HepG2 (cell line): ENCODE data around the gene ADSS1. TPM values are rescaled to one million over a fixed set of nuclear protein-coding genes. Genes with fewer than 3 reads are reported as not detected.
A peak's percentile ranks its signal among the peaks of the same experiment; 100 is the strongest.

ENCODE experiments used
- GZF1 ChIP-seq: sonication (generic); formaldehyde crosslinking; IDR thresholded peaks from 2 replicates; pipeline ENCODE4 v1.5.1; 2020; ENCODE audit warnings: mild to moderate bottlenecking, missing genetic modification reagents
- HOXA9 ChIP-seq: sonication (generic); formaldehyde crosslinking; IDR thresholded peaks from 2 replicates; pipeline ENCODE4 v1.8.1; 2022; ENCODE audit warnings: missing genetic modification reagents, mild to moderate bottlenecking, moderate library complexity, borderline replicate concordance
- IKZF4 ChIP-seq: sonication (generic); formaldehyde crosslinking; IDR thresholded peaks from 2 replicates; pipeline ENCODE4 v1.5.1; 2020; ENCODE audit warnings: borderline replicate concordance, mild to moderate bottlenecking, low read depth, missing genetic modification reagents; ENCODE audit errors: not compliant biosample characterization
- LCORL ChIP-seq, 2 experiments: fragments of 450-650 bp in 1 of 2; sonication (generic) in 1 of 2; formaldehyde crosslinking in 1 of 2; IDR thresholded peaks; 2 replicates each; pipeline versions ENCODE4 v1.5.0 to v1.6.1; 2017 to 2020; ENCODE audit warnings: antibody characterized with exemption in 1 of 2, missing genetic modification reagents in 1 of 2
- MEF2D ChIP-seq: sonication (generic); formaldehyde crosslinking; IDR thresholded peaks from 2 replicates; pipeline ENCODE4 v1.5.1; 2020; ENCODE audit warnings: mild to moderate bottlenecking, missing genetic modification reagents
- MIER3 ChIP-seq: IDR thresholded peaks from 2 replicates; pipeline ENCODE4 v1.6.1; 2016; ENCODE audit warnings: missing compliant biosample characterization, borderline replicate concordance
- NFYB ChIP-seq: sonication (generic); formaldehyde crosslinking; IDR thresholded peaks from 2 replicates; pipeline ENCODE4 v1.4.0; 2020; ENCODE audit warnings: missing genetic modification reagents
- NR2F6 ChIP-seq, 2 experiments: IDR thresholded peaks; 2 replicates each; pipeline ENCODE4 v1.6.1; 2016; ENCODE audit warnings: antibody characterized with exemption in 1 of 2, mild to moderate bottlenecking in 1 of 2
- POLR2AphosphoS2 ChIP-seq: IDR thresholded peaks from 2 replicates; pipeline ENCODE4 v1.6.1; 2011; ENCODE audit warnings: low read depth, low read length, improper control_type of control experiment
- PTBP1 ChIP-seq: fragments of 200-400 bp; formaldehyde crosslinking; IDR thresholded peaks from 2 replicates; pipeline ENCODE4 v1.6.1; 2018; ENCODE audit warnings: low read length, low read depth; ENCODE audit not compliant: poor library complexity, severe bottlenecking
- RBM22 ChIP-seq: fragments of 200-400 bp; formaldehyde crosslinking; optimal IDR thresholded peaks from 2 replicates; pipeline ENCODE3; 2017; ENCODE audit warnings: mild to moderate bottlenecking, low read length, moderate library complexity
- ZFP82 ChIP-seq: sonication (generic); formaldehyde crosslinking; IDR thresholded peaks from 2 replicates; pipeline ENCODE4 v1.5.1; 2020; ENCODE audit warnings: mild to moderate bottlenecking, missing genetic modification reagents, borderline replicate concordance
- ZMYM4 ChIP-seq: sonication (generic); formaldehyde crosslinking; IDR thresholded peaks from 2 replicates; pipeline ENCODE4 v1.8.1; 2023; ENCODE audit warnings: mild to moderate bottlenecking, missing genetic modification reagents
- ZNF12 ChIP-seq: sonication (generic); formaldehyde crosslinking; IDR thresholded peaks from 2 replicates; pipeline ENCODE4 v1.5.0; 2020; ENCODE audit warnings: missing genetic modification reagents
- ZNF143 ChIP-seq: sonication (generic); formaldehyde crosslinking; IDR thresholded peaks from 2 replicates; pipeline ENCODE4 v1.4.0; 2020; ENCODE audit warnings: missing genetic modification reagents
- ZNF3 ChIP-seq: IDR thresholded peaks from 2 replicates; pipeline ENCODE4 v1.7.0; 2017; ENCODE audit warnings: inconsistent platforms
- polyA plus RNA-seq, 8 experiments: library from polyadenylated mRNA; depleted of rRNA in 3 of 8; stranded (reverse) in 7 of 8; unstranded in 1 of 8; fragments of >200 nt; fragmentation: Illumina TruSeq in 4 of 8; extraction: Trizol in 4 of 8; gene quantifications; 2 replicates each; pipeline versions ENCODE4 v1.2.1 to v1.2.3, GENCODE V29; 2011 to 2016; ENCODE audit warnings: low read depth in 4 of 8, missing spikeins in 1 of 8, mixed read lengths in 1 of 8; ENCODE audit not compliant: insufficient read depth in 1 of 8
- total RNA-seq, 5 experiments: library from RNA; depleted of rRNA; stranded (reverse); fragments of >200 nt; fragmentation: Illumina TruSeq; extraction: Trizol; gene quantifications; 2 replicates each; pipeline ENCODE4 v1.2.3, GENCODE V29; 2016; ENCODE audit warnings: low read depth in 1 of 5
- TF ChIP-seq, protein P1 (sequence below): sonication (generic); formaldehyde crosslinking; IDR thresholded peaks from 2 replicates; pipeline ENCODE4 v1.4.0; 2020; ENCODE audit warnings: missing genetic modification reagents
- TF ChIP-seq, protein P2 (sequence below): sonication (generic); formaldehyde crosslinking; IDR thresholded peaks from 2 replicates; pipeline ENCODE4 v1.8.0; 2022; ENCODE audit warnings: missing genetic modification reagents, mild to moderate bottlenecking, inconsistent platforms, borderline replicate concordance
- TF ChIP-seq, protein P3 (sequence below), 2 experiments: sonication (generic) in 1 of 2; formaldehyde crosslinking in 1 of 2; IDR thresholded peaks; 2 replicates each; pipeline versions ENCODE4 v1.4.0 to v1.6.1; 2018 to 2020; ENCODE audit warnings: missing genetic modification reagents in 2 of 2, borderline replicate concordance in 1 of 2, low read depth in 1 of 2, mild to moderate bottlenecking in 1 of 2, missing biosample characterization in 1 of 2

ADSS1 gene
- total and polyA plus RNA-seq, 2 of the 13 experiments (the other 11 are each of a cell fraction or from before 2014, with no cell fraction given) = 1.0 to 36.7 TPM

DNA sequence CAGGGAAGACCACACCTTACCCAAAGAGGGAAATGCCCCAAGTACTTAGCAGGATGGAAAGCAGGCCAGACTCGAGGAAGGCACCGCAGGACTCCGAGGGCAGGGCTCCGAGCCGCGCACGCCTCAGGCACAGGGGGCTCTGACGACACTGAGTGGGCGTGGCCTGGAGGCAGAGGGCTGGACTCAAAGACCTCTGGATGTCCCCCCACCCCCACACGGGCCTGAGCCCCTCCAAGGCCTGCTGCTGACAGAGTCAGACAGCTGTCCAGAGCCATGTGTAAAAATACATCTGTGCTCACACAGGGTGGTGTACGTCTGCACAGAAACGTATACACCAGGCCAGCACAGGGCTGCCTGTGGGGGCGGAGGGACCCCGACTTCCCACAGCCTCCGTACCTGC lies 70.1 kb downstream of the ADSS1 start (continued):
- TF ChIP-seq PTBP1 (no peak), NR2F6 (IDR thresholded peaks at IDR 0.05) (no peak), NR2F6 (CRISPR knock-in tag; IDR thresholded peaks at IDR 0.05) (no peak), ZNF143 (CRISPR knock-in tag) (no peak), ZNF12 (CRISPR knock-in tag) (no peak), GZF1 (CRISPR knock-in tag) (no peak), ZMYM4 (CRISPR knock-in tag) (no peak), HOXA9 (no peak), POLR2AphosphoS2 (no peak), RBM22 (no peak), MEF2D (CRISPR knock-in tag) (0 out of 2 replicates have a peak, but pooled peaks have one; percentile 29), NFYB (CRISPR knock-in tag) (no peak), IKZF4 (CRISPR knock-in tag) (no peak), MIER3 (CRISPR knock-in tag) (no peak), ZNF3 (CRISPR knock-in tag) (no peak), LCORL (IDR thresholded peaks at IDR 0.05) (no peak), LCORL (CRISPR knock-in tag; IDR thresholded peaks at IDR 0.05) (peak; percentile 69; the same call in 1 of the 2 replicates), ZFP82 (no peak)
- TF ChIP-seq, protein P1, sequence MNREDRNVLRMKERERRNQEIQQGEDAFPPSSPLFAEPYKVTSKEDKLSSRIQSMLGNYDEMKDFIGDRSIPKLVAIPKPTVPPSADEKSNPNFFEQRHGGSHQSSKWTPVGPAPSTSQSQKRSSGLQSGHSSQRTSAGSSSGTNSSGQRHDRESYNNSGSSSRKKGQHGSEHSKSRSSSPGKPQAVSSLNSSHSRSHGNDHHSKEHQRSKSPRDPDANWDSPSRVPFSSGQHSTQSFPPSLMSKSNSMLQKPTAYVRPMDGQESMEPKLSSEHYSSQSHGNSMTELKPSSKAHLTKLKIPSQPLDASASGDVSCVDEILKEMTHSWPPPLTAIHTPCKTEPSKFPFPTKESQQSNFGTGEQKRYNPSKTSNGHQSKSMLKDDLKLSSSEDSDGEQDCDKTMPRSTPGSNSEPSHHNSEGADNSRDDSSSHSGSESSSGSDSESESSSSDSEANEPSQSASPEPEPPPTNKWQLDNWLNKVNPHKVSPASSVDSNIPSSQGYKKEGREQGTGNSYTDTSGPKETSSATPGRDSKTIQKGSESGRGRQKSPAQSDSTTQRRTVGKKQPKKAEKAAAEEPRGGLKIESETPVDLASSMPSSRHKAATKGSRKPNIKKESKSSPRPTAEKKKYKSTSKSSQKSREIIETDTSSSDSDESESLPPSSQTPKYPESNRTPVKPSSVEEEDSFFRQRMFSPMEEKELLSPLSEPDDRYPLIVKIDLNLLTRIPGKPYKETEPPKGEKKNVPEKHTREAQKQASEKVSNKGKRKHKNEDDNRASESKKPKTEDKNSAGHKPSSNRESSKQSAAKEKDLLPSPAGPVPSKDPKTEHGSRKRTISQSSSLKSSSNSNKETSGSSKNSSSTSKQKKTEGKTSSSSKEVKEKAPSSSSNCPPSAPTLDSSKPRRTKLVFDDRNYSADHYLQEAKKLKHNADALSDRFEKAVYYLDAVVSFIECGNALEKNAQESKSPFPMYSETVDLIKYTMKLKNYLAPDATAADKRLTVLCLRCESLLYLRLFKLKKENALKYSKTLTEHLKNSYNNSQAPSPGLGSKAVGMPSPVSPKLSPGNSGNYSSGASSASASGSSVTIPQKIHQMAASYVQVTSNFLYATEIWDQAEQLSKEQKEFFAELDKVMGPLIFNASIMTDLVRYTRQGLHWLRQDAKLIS (CRISPR knock-in tag) = no peak
- TF ChIP-seq, protein P2, sequence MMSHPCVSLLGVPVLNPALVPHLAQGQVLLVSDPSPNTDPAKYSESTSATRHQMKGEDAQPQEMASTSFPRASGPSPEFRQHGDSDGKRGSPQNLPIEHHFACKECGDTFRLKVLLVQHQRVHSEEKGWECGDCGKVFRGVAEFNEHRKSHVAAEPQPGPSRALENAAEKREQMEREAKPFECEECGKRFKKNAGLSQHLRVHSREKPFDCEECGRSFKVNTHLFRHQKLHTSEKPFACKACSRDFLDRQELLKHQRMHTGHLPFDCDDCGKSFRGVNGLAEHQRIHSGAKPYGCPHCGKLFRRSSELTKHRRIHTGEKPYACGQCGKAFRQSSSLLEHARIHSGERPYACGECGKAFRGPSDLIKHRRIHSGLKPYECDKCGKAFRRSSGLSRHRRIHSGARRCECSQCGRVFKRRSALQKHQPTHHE (CRISPR knock-in tag) = no peak
- TF ChIP-seq, protein P3, sequence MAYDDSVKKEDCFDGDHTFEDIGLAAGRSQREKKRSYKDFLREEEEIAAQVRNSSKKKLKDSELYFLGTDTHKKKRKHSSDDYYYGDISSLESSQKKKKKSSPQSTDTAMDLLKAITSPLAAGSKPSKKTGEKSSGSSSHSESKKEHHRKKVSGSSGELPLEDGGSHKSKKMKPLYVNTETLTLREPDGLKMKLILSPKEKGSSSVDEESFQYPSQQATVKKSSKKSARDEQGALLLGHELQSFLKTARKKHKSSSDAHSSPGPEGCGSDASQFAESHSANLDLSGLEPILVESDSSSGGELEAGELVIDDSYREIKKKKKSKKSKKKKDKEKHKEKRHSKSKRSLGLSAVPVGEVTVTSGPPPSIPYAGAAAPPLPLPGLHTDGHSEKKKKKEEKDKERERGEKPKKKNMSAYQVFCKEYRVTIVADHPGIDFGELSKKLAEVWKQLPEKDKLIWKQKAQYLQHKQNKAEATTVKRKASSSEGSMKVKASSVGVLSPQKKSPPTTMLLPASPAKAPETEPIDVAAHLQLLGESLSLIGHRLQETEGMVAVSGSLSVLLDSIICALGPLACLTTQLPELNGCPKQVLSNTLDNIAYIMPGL (CRISPR knock-in tag; IDR thresholded peaks at IDR 0.05; ENCODE audit: borderline replicate concordance in 1 of 2, low read depth in 1 of 2) = 0 out of 4 replicates have a peak, but pooled peaks of 1 of the 2 experiments have one; percentile 46
